Mammary epithelial cell (primary cell): ENCODE measurements around the gene CIAO3.
"Not testable (repeated sequence)": the region's sequence is repeated elsewhere in the genome, so short reads cannot be mapped to it uniquely, and the experiment has no call there.

Experiments
- EZH2 ChIP-seq: IDR thresholded peaks from 2 replicates; pipeline ENCODE4 v1.6.1; 2012; ENCODE audit warnings: low read length, inconsistent platforms, borderline replicate concordance
- TF ChIP-seq, protein P1 (sequence below), 2 donors: IDR thresholded peaks in 1 of 2; conservative IDR thresholded peaks in 1 of 2; 2 replicates each; pipeline ENCODE4 v1.5.1; 2011 to 2012; ENCODE audit warnings: inconsistent platforms in 2 of 2, low read length in 2 of 2, mild to moderate bottlenecking in 2 of 2, control low read depth in 1 of 2, low read depth in 1 of 2; ENCODE audit not compliant: insufficient read depth in 1 of 2; ENCODE audit errors: extremely low read depth in 1 of 2

DNA sequence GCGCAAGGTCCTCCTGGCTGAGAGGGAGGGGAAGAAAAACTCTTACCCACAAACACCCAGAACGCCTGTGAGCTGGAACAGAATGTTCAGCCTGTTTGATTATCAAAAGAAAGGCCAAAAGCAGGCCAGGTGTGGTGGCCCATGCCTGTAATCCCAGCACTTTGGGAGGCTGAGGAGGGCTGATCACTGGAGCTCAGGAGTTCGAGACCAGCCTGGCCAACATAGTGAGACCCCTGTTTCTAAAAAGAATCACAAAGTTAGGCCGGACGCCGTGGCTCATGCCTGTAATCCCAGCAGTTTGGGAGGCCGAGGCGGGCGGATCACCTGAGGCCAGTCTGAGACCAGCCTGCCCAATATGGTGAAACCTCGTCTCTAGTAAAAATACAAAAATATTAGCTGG, 35.5 kb upstream of the CIAO3 start:
- TF ChIP-seq, protein P1, sequence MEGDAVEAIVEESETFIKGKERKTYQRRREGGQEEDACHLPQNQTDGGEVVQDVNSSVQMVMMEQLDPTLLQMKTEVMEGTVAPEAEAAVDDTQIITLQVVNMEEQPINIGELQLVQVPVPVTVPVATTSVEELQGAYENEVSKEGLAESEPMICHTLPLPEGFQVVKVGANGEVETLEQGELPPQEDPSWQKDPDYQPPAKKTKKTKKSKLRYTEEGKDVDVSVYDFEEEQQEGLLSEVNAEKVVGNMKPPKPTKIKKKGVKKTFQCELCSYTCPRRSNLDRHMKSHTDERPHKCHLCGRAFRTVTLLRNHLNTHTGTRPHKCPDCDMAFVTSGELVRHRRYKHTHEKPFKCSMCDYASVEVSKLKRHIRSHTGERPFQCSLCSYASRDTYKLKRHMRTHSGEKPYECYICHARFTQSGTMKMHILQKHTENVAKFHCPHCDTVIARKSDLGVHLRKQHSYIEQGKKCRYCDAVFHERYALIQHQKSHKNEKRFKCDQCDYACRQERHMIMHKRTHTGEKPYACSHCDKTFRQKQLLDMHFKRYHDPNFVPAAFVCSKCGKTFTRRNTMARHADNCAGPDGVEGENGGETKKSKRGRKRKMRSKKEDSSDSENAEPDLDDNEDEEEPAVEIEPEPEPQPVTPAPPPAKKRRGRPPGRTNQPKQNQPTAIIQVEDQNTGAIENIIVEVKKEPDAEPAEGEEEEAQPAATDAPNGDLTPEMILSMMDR (conservative IDR thresholded peaks at IDR 0.05 in 1 of 2, IDR thresholded peaks at IDR 0.05 in 1 of 2; ENCODE audit: extremely low read depth in 1 of 2, insufficient read depth in 1 of 2, low read depth in 1 of 2, low read length in 2 of 2) = not testable (repeated sequence)
- not testable (repeated sequence) for TF ChIP-seq EZH2
